NT2/D1 (cell line): ENCODE measurements around the gene CD300E.

Source experiments
- YY1 ChIP-seq: IDR thresholded peaks from 2 replicates; pipeline ENCODE4 v1.6.1; 2011; ENCODE audit not compliant: insufficient read length, insufficient read depth
- ZNF274 ChIP-seq: IDR thresholded peaks from 2 replicates; pipeline ENCODE4 v1.6.1; 2011; ENCODE audit warnings: mild to moderate bottlenecking, low read depth, low read length

DNA sequence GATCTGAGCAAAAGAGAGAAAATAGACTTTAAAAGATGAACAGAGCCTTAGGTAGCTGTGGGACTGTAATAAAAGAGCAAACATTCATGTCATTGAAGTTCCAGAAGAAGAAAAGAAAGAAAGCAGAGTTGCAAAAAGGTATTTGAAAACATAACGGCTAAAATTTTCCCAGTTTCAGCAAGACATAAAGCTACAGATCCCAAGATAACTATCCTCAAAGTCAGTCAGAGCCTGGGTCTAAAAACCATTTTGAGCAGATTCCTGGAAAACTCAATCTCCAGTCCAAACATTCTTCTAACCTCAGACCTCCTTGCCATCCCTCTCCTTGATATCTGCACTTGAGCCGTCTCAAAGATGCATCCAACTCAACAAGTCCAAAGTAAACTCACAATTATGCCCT is 20.9 kb upstream of the CD300E start:
- TF ChIP-seq YY1 (no peak), ZNF274 (no peak)
